ENCODE measurements around the gene B4GALNT1. TPM values are rescaled to one million over a fixed set of nuclear protein-coding genes. Genes with fewer than 3 reads are reported as not detected.
"Not testable (repeated sequence)": the region's sequence is repeated elsewhere in the genome, so short reads cannot be mapped to it uniquely, and the experiment has no call there.

Gene B4GALNT1
- polyA plus RNA-seq (2013, experiment 1 of 2; ENCODE audit: insufficient read length): 7.6 TPM
- 2.5 TPM for polyA plus RNA-seq (2013, experiment 2 of 2; ENCODE audit: insufficient read length)

GRCh38 chr12:57632958-57633840 lies at the start of gene B4GALNT1:
B4GALNT1 (minus strand) TSS chr12:57633201; CDS start chr12:57632132, 1,069 bp downstream.
- peak; percentile 61 for DNase-seq

GRCh38 chr12:57679697-57680096 lies 46.7 kb upstream of the B4GALNT1 start:
- no peak for DNase-seq

GRCh38 chr12:57677947-57678346 lies 44.9 kb upstream of the B4GALNT1 start:
- not testable (repeated sequence) for DNase-seq

- no peak for DNase-seq
Observed at GRCh38 chr12:57674691-57675090, 41.7 kb upstream of the B4GALNT1 start.

GRCh38 chr12:57672801-57673200 lies 39.8 kb upstream of the B4GALNT1 start:
- no peak for DNase-seq

GRCh38 chr12:57671811-57672210 lies 38.8 kb upstream of the B4GALNT1 start:
- not testable (repeated sequence) for DNase-seq

GRCh38 chr12:57669691-57670090 lies 36.7 kb upstream of the B4GALNT1 start:
- DNase-seq: not testable (repeated sequence)

GRCh38 chr12:57666897-57667296 lies 33.9 kb upstream of the B4GALNT1 start:
- no peak for DNase-seq

GRCh38 chr12:57665066-57665820 lies 32.2 kb upstream of the B4GALNT1 start:
- DNase-seq: not testable (repeated sequence)

- DNase-seq: no peak
Observed at GRCh38 chr12:57661376-57661775, 28.4 kb upstream of the B4GALNT1 start.

- DNase-seq: no peak
Observed at GRCh38 chr12:57658890-57659289, 25.9 kb upstream of the B4GALNT1 start.

GRCh38 chr12:57657744-57658143 lies 24.7 kb upstream of the B4GALNT1 start:
- no peak for DNase-seq

GRCh38 chr12:57656408-57656807 lies 23.4 kb upstream of the B4GALNT1 start:
- not testable (repeated sequence) for DNase-seq

GRCh38 chr12:57655541-57656240 lies 22.7 kb upstream of the B4GALNT1 start:
- no peak for DNase-seq

GRCh38 chr12:57654042-57654441 lies 21.0 kb upstream of the B4GALNT1 start:
- DNase-seq: no peak

- DNase-seq: not testable (repeated sequence)
Observed at GRCh38 chr12:57646659-57647049, 13.7 kb upstream of the B4GALNT1 start.

GRCh38 chr12:57645990-57646658 lies 13.1 kb upstream of the B4GALNT1 start:
- DNase-seq: peak; percentile 29

- no peak for DNase-seq
Observed at GRCh38 chr12:57641699-57642442, 8.9 kb upstream of the B4GALNT1 start.

GRCh38 chr12:57640175-57641042 lies 7.4 kb upstream of the B4GALNT1 start:
- no peak for DNase-seq

- DNase-seq: no peak
Observed at GRCh38 chr12:57638096-57638495, 5.1 kb upstream of the B4GALNT1 start.

Data from fibroblast of skin of back (primary cell).